Spleen (tissue), 11 donors: ENCODE results near the gene ADGRL3. TPM values are rescaled to one million over a fixed set of nuclear protein-coding genes. Genes with fewer than 3 reads are reported as not detected.

Experiments
- DNase-seq: peaks from one replicate; pipeline ENCODE4 v3.0.0-alpha.2; 2020
- H3K27ac ChIP-seq, 8 donors: fragments of 200-600 bp; sonication (generic) in 7 of 8; 1 replicate in 4 of 8; 2 replicates in 4 of 8; pipeline versions ENCODE4 v1.5.0 to v1.8.0; 2016 to 2021; ENCODE audit warnings: inconsistent platforms in 4 of 8, mild to moderate bottlenecking in 4 of 8, moderate library complexity in 1 of 8
- H3K27me3 ChIP-seq, 7 donors: fragments of 200-600 bp; sonication (generic) in 6 of 7; replicated peaks in 1 of 7; 1 replicate in 4 of 7; 2 replicates in 3 of 7; pipeline versions ENCODE4 v1.5.0 to v1.8.0; 2016 to 2021; ENCODE audit warnings: inconsistent platforms in 3 of 7, mild to moderate bottlenecking in 1 of 7
- H3K36me3 ChIP-seq, 6 donors: fragments of 200-600 bp; sonication (generic) in 5 of 6; 1 replicate in 4 of 6; 2 replicates in 2 of 6; pipeline versions ENCODE4 v1.5.0 to v1.8.0; 2016 to 2021; ENCODE audit warnings: inconsistent platforms in 2 of 6
- H3K4me1 ChIP-seq, 6 donors: fragments of 200-600 bp; sonication (generic) in 5 of 6; 1 replicate in 3 of 6; 2 replicates in 3 of 6; pipeline versions ENCODE4 v1.5.0 to v1.8.0; 2016 to 2021; ENCODE audit warnings: inconsistent platforms in 3 of 6
- H3K4me3 ChIP-seq, 8 donors: fragments of 200-600 bp; sonication (generic) in 7 of 8; 1 replicate in 4 of 8; 2 replicates in 4 of 8; pipeline versions ENCODE4 v1.5.0 to v1.8.0; 2016 to 2021; ENCODE audit warnings: inconsistent platforms in 4 of 8, mild to moderate bottlenecking in 4 of 8, moderate library complexity in 2 of 8
- H3K9me3 ChIP-seq, 8 donors: fragments of 200-600 bp; sonication (generic) in 7 of 8; 1 replicate in 4 of 8; 2 replicates in 4 of 8; pipeline versions ENCODE4 v1.5.0 to v1.8.0; 2016 to 2021; ENCODE audit warnings: inconsistent platforms in 4 of 8
- POLR2A ChIP-seq, 3 donors: fragments of 450-650 bp; IDR thresholded peaks; one replicate each; pipeline ENCODE4 v1.5.1; 2017; ENCODE audit warnings: antibody characterized with exemption in 3 of 3, mild to moderate bottlenecking in 1 of 3
- POLR2AphosphoS5 ChIP-seq, 3 donors: sonication (generic); formaldehyde crosslinking; IDR thresholded peaks; one replicate each; pipeline ENCODE4 v1.5.1; 2017; ENCODE audit warnings: antibody characterized with exemption in 3 of 3
- WGBS, 5 donors: extraction: QIAGEN DNeasy Blood & Tissue Kit in 3 of 5; methylation state at CpG; one replicate each; pipeline versions ENCODE4 v1.1.5 to v1.1.7; 2013 to 2018; 5-methylcytosine and 5-hydroxymethylcytosine counted together
- intact Hi-C: fragments of 100-400 bp; cut with DNase I; formaldehyde crosslinking; loops from one replicate; pipeline ENCODE4 v1.15.0; 2023; ENCODE audit warnings: low total_unique reads
- polyA plus RNA-seq, 3 donors: library from polyadenylated mRNA; stranded (reverse); fragments of 200-250 nt; gene quantifications; one replicate each; pipeline ENCODE4 v1.2.1, GENCODE V29; 2013
- total RNA-seq, 7 donors: library from RNA; depleted of rRNA in 3 of 7; stranded (reverse); fragments of >200 nt in 3 of 7; fragmentation: NEBNext Ultra II Directional in 4 of 7; extraction: Animal tissue kit (Norgen Biotek cat#: 25700) in 4 of 7; gene quantifications; one replicate each; pipeline versions ENCODE4 v1.1.0 to v1.2.1, GENCODE V29; 2016 to 2021
- TF ChIP-seq, protein P1 (sequence below), 11 experiments: fragments of 200-600 bp in 7 of 11; fragments of 450-650 bp in 4 of 11; sonication (generic) in 4 of 11; IDR thresholded peaks in 8 of 11; conservative IDR thresholded peaks in 3 of 11; 1 replicate in 7 of 11; 2 replicates in 4 of 11; pipeline versions ENCODE4 v1.4.0 to v1.8.0; 2016 to 2021; ENCODE audit warnings: antibody characterized with exemption in 11 of 11, inconsistent platforms in 4 of 11, mild to moderate bottlenecking in 1 of 11
- donor health status: healthy with polysubstance abuse.
- donor health status: DM: no; HTN: no; CAD: no; lungs with moderate emphysema.
- donor health status: DM: no; HTN: no; CAD: no.
- donor health status: Bipolar disorder and iron deficiency.
- donor health status: healthy.
- donor health status: DM: no; HTN: no; CAD: no.
- donor health status: DM: yes; HTN: yes; CAD: no.

ADGRL3 gene
- total and polyA plus RNA-seq, 10 donors: 0.09 to 0.92 (median 0.46) TPM; not detected in 1

DNA sequence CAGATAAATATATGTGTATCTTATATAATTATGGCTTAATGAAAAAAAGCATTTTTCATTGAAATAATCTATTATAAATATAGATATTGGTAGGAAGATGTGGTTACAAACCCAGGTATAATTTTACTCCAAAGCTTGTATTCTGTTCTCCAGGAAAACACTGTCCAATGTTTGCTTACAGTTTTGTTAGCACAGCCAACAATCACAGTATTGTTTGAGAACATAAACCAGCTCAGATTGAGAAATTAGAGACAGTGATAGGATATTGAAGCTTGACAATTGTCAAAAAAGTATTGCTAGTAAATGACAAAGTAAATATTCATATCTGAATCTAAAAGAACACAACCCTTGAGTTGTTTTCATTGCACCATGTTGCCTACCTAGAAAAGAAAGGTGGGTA, 228.8 kb downstream of the ADGRL3 start:
- Histone ChIP-seq H3K36me3 (no peaks in the 10 kb centered on the region), H3K4me3 (no peak overlapping the region), H3K27ac (no peak overlapping the region), H3K27me3 (no peaks in the 10 kb centered on the region), H3K9me3 (peaks cover 0 to 42% (median 11%) of the 10 kb centered on the region in 8 donors), H3K4me1 (no peaks in the 10 kb centered on the region)
- intact Hi-C loops: no loop called here
- no peak for DNase-seq
- TF ChIP-seq POLR2A (IDR thresholded peaks at IDR 0.05) (no peak), POLR2AphosphoS5 (IDR thresholded peaks at IDR 0.05) (no peak)
- TF ChIP-seq, protein P1, sequence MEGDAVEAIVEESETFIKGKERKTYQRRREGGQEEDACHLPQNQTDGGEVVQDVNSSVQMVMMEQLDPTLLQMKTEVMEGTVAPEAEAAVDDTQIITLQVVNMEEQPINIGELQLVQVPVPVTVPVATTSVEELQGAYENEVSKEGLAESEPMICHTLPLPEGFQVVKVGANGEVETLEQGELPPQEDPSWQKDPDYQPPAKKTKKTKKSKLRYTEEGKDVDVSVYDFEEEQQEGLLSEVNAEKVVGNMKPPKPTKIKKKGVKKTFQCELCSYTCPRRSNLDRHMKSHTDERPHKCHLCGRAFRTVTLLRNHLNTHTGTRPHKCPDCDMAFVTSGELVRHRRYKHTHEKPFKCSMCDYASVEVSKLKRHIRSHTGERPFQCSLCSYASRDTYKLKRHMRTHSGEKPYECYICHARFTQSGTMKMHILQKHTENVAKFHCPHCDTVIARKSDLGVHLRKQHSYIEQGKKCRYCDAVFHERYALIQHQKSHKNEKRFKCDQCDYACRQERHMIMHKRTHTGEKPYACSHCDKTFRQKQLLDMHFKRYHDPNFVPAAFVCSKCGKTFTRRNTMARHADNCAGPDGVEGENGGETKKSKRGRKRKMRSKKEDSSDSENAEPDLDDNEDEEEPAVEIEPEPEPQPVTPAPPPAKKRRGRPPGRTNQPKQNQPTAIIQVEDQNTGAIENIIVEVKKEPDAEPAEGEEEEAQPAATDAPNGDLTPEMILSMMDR (IDR thresholded peaks at IDR 0.05 in 8 of 11, conservative IDR thresholded peaks at IDR 0.05 in 3 of 11): no peak

DNA sequence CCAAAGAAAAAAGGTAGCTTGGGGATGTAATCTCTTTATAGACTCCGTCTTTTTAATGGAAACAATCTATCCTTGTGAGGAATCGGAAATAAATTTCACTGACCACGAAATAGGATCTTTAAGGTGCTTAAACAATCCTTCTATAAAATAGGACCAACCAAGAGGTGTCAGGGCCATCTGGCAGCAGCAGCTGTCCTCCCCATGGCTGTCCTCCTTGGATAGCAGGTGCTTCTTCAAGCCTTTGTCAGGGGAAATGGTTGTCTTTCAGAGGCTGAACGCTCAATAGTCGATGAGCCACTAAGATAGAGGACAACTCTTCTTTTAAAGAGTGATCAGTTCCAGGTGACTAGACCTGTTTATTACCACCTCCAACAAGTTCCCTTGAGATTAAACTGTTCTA, 231.0 kb downstream of the ADGRL3 start:
- H3K9me3 ChIP-seq: peaks cover 0 to 21% (median 3%) of the 10 kb centered on the region in 8 donors
- H3K36me3 ChIP-seq: no peaks in the 10 kb centered on the region
- intact Hi-C loops: no loop called here
- no peaks in the 10 kb centered on the region for H3K27me3 ChIP-seq
- no peaks in the 10 kb centered on the region for H3K4me1 ChIP-seq
- no peak for DNase-seq
- H3K27ac ChIP-seq: no peak overlapping the region
- no peak overlapping the region for H3K4me3 ChIP-seq
- WGBS, 5 donors: 80 to 89% (median 86%) methylated on average over 5 of the region's 5 CpGs
- TF ChIP-seq, protein P1 (IDR thresholded peaks at IDR 0.05 in 8 of 11, conservative IDR thresholded peaks at IDR 0.05 in 3 of 11): no peak
- no peak for TF ChIP-seq POLR2AphosphoS5 (IDR thresholded peaks at IDR 0.05)
- no peak for TF ChIP-seq POLR2A (IDR thresholded peaks at IDR 0.05)

DNA sequence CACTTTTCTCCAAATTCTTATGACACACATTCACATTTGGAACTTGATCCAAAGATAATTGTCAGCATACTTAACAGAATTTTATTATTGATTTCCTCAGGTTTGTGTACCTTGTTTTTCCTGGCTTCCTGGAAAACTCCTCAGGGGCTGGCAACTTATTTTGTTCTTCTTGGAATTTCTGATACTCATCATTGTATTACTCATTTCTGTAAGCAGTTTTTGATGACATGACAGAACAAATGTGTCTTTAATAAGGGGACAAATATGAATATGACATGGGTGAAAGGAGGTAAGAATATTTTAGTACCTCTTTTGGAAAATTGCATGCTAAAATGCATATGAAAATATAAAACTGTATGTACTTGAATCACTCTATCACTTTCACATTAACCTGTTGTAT, 237.8 kb downstream of the ADGRL3 start:
- Histone ChIP-seq H3K4me3 (no peak overlapping the region), H3K9me3 (no peaks in the 10 kb centered on the region), H3K36me3 (no peaks in the 10 kb centered on the region), H3K27ac (no peak overlapping the region), H3K4me1 (no peaks in the 10 kb centered on the region), H3K27me3 (no peaks in the 10 kb centered on the region)
- intact Hi-C loops: no loop called here
- TF ChIP-seq, protein P1 (IDR thresholded peaks at IDR 0.05 in 8 of 11, conservative IDR thresholded peaks at IDR 0.05 in 3 of 11): no peak
- TF ChIP-seq POLR2AphosphoS5 (IDR thresholded peaks at IDR 0.05) (no peak), POLR2A (IDR thresholded peaks at IDR 0.05) (no peak)
- no peak for DNase-seq

DNA sequence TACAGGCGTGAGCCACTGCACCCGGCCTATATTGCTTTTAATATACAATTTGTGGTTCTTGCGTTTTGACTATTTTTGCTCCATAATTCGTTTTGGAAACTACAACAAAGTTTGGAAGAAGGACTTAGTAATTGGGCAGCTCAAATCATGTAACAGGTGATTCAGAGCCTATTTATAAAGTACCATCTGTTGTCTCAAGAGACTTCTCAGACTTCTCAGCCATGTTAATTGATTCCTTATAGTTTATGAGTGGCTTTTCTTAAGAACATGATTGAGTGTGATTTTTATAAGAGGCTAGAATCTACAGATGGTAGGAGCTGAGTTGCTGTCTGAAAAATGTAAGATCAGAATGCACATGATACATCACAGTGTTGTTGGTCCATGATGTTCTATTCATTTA, 240.2 kb downstream of the ADGRL3 start:
- no peaks in the 10 kb centered on the region for H3K27me3 ChIP-seq
- TF ChIP-seq POLR2AphosphoS5 (IDR thresholded peaks at IDR 0.05): no peak
- DNase-seq: no peak
- no peaks in the 10 kb centered on the region for H3K9me3 ChIP-seq
- intact Hi-C loops: no loop called here
- no peak overlapping the region for H3K27ac ChIP-seq
- no peak overlapping the region for H3K4me3 ChIP-seq
- no peaks in the 10 kb centered on the region for H3K4me1 ChIP-seq
- 78 to 87% (median 82%) methylated on average over 4 of the region's 4 CpGs for WGBS, 5 donors
- no peaks in the 10 kb centered on the region for H3K36me3 ChIP-seq

DNA sequence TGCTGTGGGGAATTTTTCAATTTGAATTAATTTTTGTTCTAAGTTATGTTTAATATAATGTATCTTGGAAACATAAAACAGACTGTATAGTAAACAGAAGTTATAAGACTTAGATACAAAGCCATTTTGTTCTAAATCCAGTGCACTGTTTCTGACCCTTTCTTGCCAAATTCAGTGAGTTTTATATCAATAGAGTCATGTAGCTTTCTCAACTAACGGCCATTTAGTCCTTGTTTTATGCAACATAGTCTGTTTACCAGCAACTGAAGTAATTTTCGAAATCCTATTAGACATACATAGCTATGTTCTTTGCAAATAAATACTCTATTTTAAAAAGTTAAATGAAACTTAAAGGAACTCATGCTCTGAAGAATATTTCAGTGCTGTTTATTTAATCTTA, 242.8 kb downstream of the ADGRL3 start:
- 48 to 74% (median 64%) methylated on average over 2 of the region's 2 CpGs for WGBS, 5 donors
- TF ChIP-seq POLR2AphosphoS5 (IDR thresholded peaks at IDR 0.05) (no peak), POLR2A (IDR thresholded peaks at IDR 0.05) (no peak)
- TF ChIP-seq, protein P1 (IDR thresholded peaks at IDR 0.05 in 8 of 11, conservative IDR thresholded peaks at IDR 0.05 in 3 of 11): no peak
- Histone ChIP-seq H3K4me3 (no peak overlapping the region), H3K9me3 (no peaks in the 10 kb centered on the region), H3K27ac (no peak overlapping the region), H3K36me3 (no peaks in the 10 kb centered on the region), H3K4me1 (no peaks in the 10 kb centered on the region), H3K27me3 (no peaks in the 10 kb centered on the region)
- DNase-seq: no peak
- intact Hi-C loops: no loop called here
